H9 (cell line): ENCODE measurements around the gene AMOTL1. TPM values are rescaled to one million over a fixed set of nuclear protein-coding genes. Genes with fewer than 3 reads are reported as not detected.

Experiments
- DNase-seq: peaks from one replicate; pipeline ENCODE4 v3.0.0-alpha.2; 2017
- H2AFZ ChIP-seq: one replicate; pipeline ENCODE4 v1.6.1; 2013; ENCODE audit warnings: mild to moderate bottlenecking, low read length, control low read depth, moderate library complexity
- H2AK5ac ChIP-seq: 2 replicates; pipeline ENCODE4 v1.6.1; 2013; ENCODE audit warnings: low read length, control low read depth, mixed read lengths; ENCODE audit not compliant: insufficient read length
- H2BK120ac ChIP-seq: one replicate; pipeline ENCODE4 v1.6.1; 2013; ENCODE audit warnings: low read depth, mild to moderate bottlenecking, low read length, control low read depth, inconsistent platforms; ENCODE audit not compliant: poor library complexity, severe bottlenecking
- H2BK12ac ChIP-seq: 2 replicates; pipeline ENCODE4 v1.6.1; 2013; ENCODE audit warnings: low read length, control low read depth, mixed read lengths, low read depth; ENCODE audit not compliant: insufficient read length
- H2BK15ac ChIP-seq: 2 replicates; pipeline ENCODE4 v1.6.1; 2013; ENCODE audit warnings: low read depth, low read length, control low read depth
- H2BK20ac ChIP-seq: one replicate; pipeline ENCODE4 v1.6.1; 2013; ENCODE audit warnings: low read depth, mild to moderate bottlenecking, low read length, control low read depth, inconsistent platforms; ENCODE audit not compliant: poor library complexity, severe bottlenecking
- H2BK5ac ChIP-seq: 2 replicates; pipeline ENCODE4 v1.6.1; 2013; ENCODE audit warnings: low read length, control low read depth, mixed read lengths; ENCODE audit not compliant: insufficient read length
- H3K14ac ChIP-seq: 2 replicates; pipeline ENCODE4 v1.6.1; 2013; ENCODE audit warnings: low read length, control low read depth; ENCODE audit not compliant: insufficient read depth
- H3K18ac ChIP-seq: 2 replicates; pipeline ENCODE4 v1.6.1; 2013; ENCODE audit warnings: low read depth, mild to moderate bottlenecking, mixed read lengths, low read length, control low read depth; ENCODE audit not compliant: insufficient read length
- H3K23ac ChIP-seq: 2 replicates; pipeline ENCODE4 v1.6.1; 2013; ENCODE audit warnings: low read length, control low read depth, mixed read lengths, low read depth; ENCODE audit not compliant: insufficient read length
- H3K23me2 ChIP-seq: 2 replicates; pipeline ENCODE4 v1.6.1; 2013; ENCODE audit warnings: low read depth, mild to moderate bottlenecking, mixed read lengths, low read length, control low read depth; ENCODE audit not compliant: insufficient read length, poor library complexity, severe bottlenecking
- H3K27ac ChIP-seq: 2 replicates; pipeline ENCODE4 v1.5.1; 2013; ENCODE audit warnings: low read length, control low read depth, mixed read lengths, low read depth; ENCODE audit not compliant: insufficient read length
- H3K27me3 ChIP-seq: 2 replicates; pipeline ENCODE4 v1.6.1; 2013; ENCODE audit warnings: low read length, control low read depth, inconsistent platforms; ENCODE audit not compliant: insufficient read depth
- H3K4ac ChIP-seq: 2 replicates; pipeline ENCODE4 v1.6.1; 2013; ENCODE audit warnings: low read depth, mild to moderate bottlenecking, control low read depth, inconsistent platforms, low read length, moderate library complexity
- H3K4me1 ChIP-seq: 2 replicates; pipeline ENCODE4 v1.6.1; 2013; ENCODE audit warnings: low read length, control low read depth, inconsistent platforms; ENCODE audit not compliant: insufficient read depth
- H3K4me2 ChIP-seq: 2 replicates; pipeline ENCODE4 v1.6.1; 2013; ENCODE audit warnings: low read length, control low read depth, mixed read lengths; ENCODE audit not compliant: insufficient read length, insufficient read depth
- H3K56ac ChIP-seq: 2 replicates; pipeline ENCODE4 v1.6.1; 2013; ENCODE audit warnings: low read depth, mild to moderate bottlenecking, mixed read lengths, low read length, control low read depth; ENCODE audit not compliant: insufficient read length
- H3K79me1 ChIP-seq: 2 replicates; pipeline ENCODE4 v1.6.1; 2013; ENCODE audit warnings: low read depth, mild to moderate bottlenecking, moderate library complexity, low read length, control low read depth, inconsistent platforms; ENCODE audit not compliant: insufficient read depth, poor library complexity, severe bottlenecking
- H3K79me2 ChIP-seq: 2 replicates; pipeline ENCODE4 v1.6.1; 2013; ENCODE audit warnings: low read length, control low read depth, inconsistent platforms; ENCODE audit not compliant: insufficient read depth
- H3K9ac ChIP-seq: 2 replicates; pipeline ENCODE4 v1.6.1; 2013; ENCODE audit warnings: low read length, control low read depth, mixed read lengths; ENCODE audit not compliant: insufficient read length; ENCODE audit errors: extremely low read depth
- H3K9me3 ChIP-seq: one replicate; pipeline ENCODE4 v1.6.1; 2013; ENCODE audit warnings: low read depth, low read length, inconsistent platforms; ENCODE audit not compliant: control insufficient read depth
- H3T11ph ChIP-seq: one replicate; pipeline ENCODE4 v1.6.1; 2013; ENCODE audit warnings: mild to moderate bottlenecking, low read length, control low read depth, inconsistent platforms
- H4K20me1 ChIP-seq: one replicate; pipeline ENCODE4 v1.6.1; 2013; ENCODE audit not compliant: control insufficient read depth, insufficient read length, insufficient read depth
- H4K5ac ChIP-seq: 2 replicates; pipeline ENCODE4 v1.6.1; 2013; ENCODE audit warnings: low read depth, mild to moderate bottlenecking, mixed read lengths, low read length, control low read depth; ENCODE audit not compliant: insufficient read length
- H4K8ac ChIP-seq: replicated peaks from 2 replicates; pipeline ENCODE4 v1.6.1; 2013; ENCODE audit warnings: low read length, control low read depth, mixed read lengths, low read depth; ENCODE audit not compliant: insufficient read length
- H4K91ac ChIP-seq: 2 replicates; pipeline ENCODE4 v1.6.1; 2013; ENCODE audit warnings: low read depth, mild to moderate bottlenecking, moderate library complexity, mixed read lengths, low read length, control low read depth; ENCODE audit not compliant: insufficient read length
- H3K27ac Mint-ChIP-seq, 3 experiments: 2 replicates in 2 of 3; 3 replicates in 1 of 3; pipeline ENCODE4 v1.8.0; 2020 to 2021; ENCODE audit warnings: mixed read lengths in 3 of 3, mild to moderate bottlenecking in 1 of 3, moderate library complexity in 1 of 3
- H3K27me3 Mint-ChIP-seq: 2 replicates; pipeline ENCODE4 v1.8.0; 2021; ENCODE audit warnings: low read depth, mild to moderate bottlenecking, moderate library complexity, mixed read lengths
- H3K36me3 Mint-ChIP-seq, 3 experiments: 2 replicates in 2 of 3; 3 replicates in 1 of 3; pipeline ENCODE4 v1.8.0; 2020 to 2021; ENCODE audit warnings: low read depth in 3 of 3, mixed read lengths in 3 of 3; ENCODE audit not compliant: insufficient read depth in 1 of 3
- H3K4me1 Mint-ChIP-seq, 2 experiments: 2 replicates each; pipeline ENCODE4 v1.8.0; 2020; ENCODE audit warnings: mixed read lengths in 2 of 2
- H3K4me3 Mint-ChIP-seq, 2 experiments: 2 replicates in 1 of 2; 3 replicates in 1 of 2; pipeline ENCODE4 v1.8.0; 2020 to 2021; ENCODE audit warnings: mild to moderate bottlenecking in 2 of 2, mixed read lengths in 2 of 2, moderate library complexity in 1 of 2
- H3K9me3 Mint-ChIP-seq, 2 experiments: 2 replicates in 1 of 2; 3 replicates in 1 of 2; pipeline ENCODE4 v1.8.0; 2020; ENCODE audit warnings: mild to moderate bottlenecking in 2 of 2, mixed read lengths in 2 of 2, moderate library complexity in 1 of 2
- WGBS: extraction: QIAGEN DNeasy Blood & Tissue Kit; methylation state at CpG from one replicate; pipeline ENCODE4 v1.1.7; 2013; ENCODE audit warnings: missing lambda C conversion rate, low lambda C conversion rate, mixed read lengths; ENCODE audit not compliant: insufficient read length; ENCODE audit errors: extremely low coverage; 5-methylcytosine and 5-hydroxymethylcytosine counted together
- total RNA-seq: library from RNA; stranded (reverse); gene quantifications from 2 replicates; pipeline ENCODE4 v1.2.1, GENCODE V29; 2021
- TF ChIP-seq, protein P1 (sequence below): fragments of 200-600 bp; sonication (generic); conservative IDR thresholded peaks from 3 replicates; pipeline ENCODE4 v1.8.0; 2021; ENCODE audit warnings: antibody characterized with exemption, mild to moderate bottlenecking

The AMOTL1 gene
- total RNA-seq, 1 experiment from 2014 or later: 18.5 TPM

- H3K4me3 Mint-ChIP-seq: no peak overlapping the region
- no peaks in the 10 kb centered on the region for H3K9me3 ChIP-seq
- no CpG with 5 or more reads among the region's 2 CpGs for WGBS
- no peak overlapping the region for H3K4me2 ChIP-seq
- H3K27ac Mint-ChIP-seq: no peak overlapping the region
- H3K18ac ChIP-seq: no peak overlapping the region
- H4K20me1 ChIP-seq: no peaks in the 10 kb centered on the region
- peaks cover 12% of the 10 kb centered on the region; the same call in 1 of the 2 replicates for H3K27me3 ChIP-seq
- H2BK5ac ChIP-seq: no peak overlapping the region
- DNase-seq: no peak
- H3K23me2 ChIP-seq: peaks cover 13% of the 10 kb centered on the region
- no peak overlapping the region for H2AFZ ChIP-seq
- H2BK20ac ChIP-seq: no peak overlapping the region
- no peak overlapping the region for H2BK120ac ChIP-seq
- TF ChIP-seq, protein P1, sequence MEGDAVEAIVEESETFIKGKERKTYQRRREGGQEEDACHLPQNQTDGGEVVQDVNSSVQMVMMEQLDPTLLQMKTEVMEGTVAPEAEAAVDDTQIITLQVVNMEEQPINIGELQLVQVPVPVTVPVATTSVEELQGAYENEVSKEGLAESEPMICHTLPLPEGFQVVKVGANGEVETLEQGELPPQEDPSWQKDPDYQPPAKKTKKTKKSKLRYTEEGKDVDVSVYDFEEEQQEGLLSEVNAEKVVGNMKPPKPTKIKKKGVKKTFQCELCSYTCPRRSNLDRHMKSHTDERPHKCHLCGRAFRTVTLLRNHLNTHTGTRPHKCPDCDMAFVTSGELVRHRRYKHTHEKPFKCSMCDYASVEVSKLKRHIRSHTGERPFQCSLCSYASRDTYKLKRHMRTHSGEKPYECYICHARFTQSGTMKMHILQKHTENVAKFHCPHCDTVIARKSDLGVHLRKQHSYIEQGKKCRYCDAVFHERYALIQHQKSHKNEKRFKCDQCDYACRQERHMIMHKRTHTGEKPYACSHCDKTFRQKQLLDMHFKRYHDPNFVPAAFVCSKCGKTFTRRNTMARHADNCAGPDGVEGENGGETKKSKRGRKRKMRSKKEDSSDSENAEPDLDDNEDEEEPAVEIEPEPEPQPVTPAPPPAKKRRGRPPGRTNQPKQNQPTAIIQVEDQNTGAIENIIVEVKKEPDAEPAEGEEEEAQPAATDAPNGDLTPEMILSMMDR: no peak
- H2BK15ac ChIP-seq: no peak overlapping the region
- peaks cover 0 to 4% of the 10 kb centered on the region in 2 experiments; a peak in 3 of 5 replicates for H3K9me3 Mint-ChIP-seq
- H3K36me3 Mint-ChIP-seq: peaks cover 0 to 6% (median 6%) of the 10 kb centered on the region in 3 experiments; a peak in 4 of 7 replicates
- no peak overlapping the region for H3K23ac ChIP-seq
- no peak overlapping the region for H3T11ph ChIP-seq
- H3K4me1 ChIP-seq: peaks cover 12% of the 10 kb centered on the region; the same call in 1 of the 2 replicates
- no peak overlapping the region for H4K5ac ChIP-seq
- peaks cover 10% of the 10 kb centered on the region; the same call in 1 of the 2 replicates for H3K79me2 ChIP-seq
- H3K27me3 Mint-ChIP-seq: peaks cover 21% of the 10 kb centered on the region
- peaks cover 35 to 38% of the 10 kb centered on the region in 2 experiments for H3K4me1 Mint-ChIP-seq
- no peak overlapping the region for H2AK5ac ChIP-seq
- no peak overlapping the region for H4K91ac ChIP-seq
- H3K14ac ChIP-seq: no peak overlapping the region
- no peak overlapping the region for H3K56ac ChIP-seq
- H3K79me1 ChIP-seq: peaks cover 3% of the 10 kb centered on the region
- H3K9ac ChIP-seq: no peak overlapping the region
- H4K8ac ChIP-seq: no peak overlapping the region
- H3K4ac ChIP-seq: no peak overlapping the region
- H2BK12ac ChIP-seq: no peak overlapping the region
- no peak overlapping the region for H3K27ac ChIP-seq
These were observed 3.8 kb downstream of the AMOTL1 start for GRCh38 chr11:94771951-94772350.
